Endothelial cell of umbilical vein (primary cell): Measurements from ENCODE around the gene SMURF2.

Source experiments
- CTCF ChIP-seq, 2 donors: IDR thresholded peaks; 1 replicate in 1 of 2; 2 replicates in 1 of 2; pipeline ENCODE4 v1.5.1; 2011; ENCODE audit warnings: low read length in 2 of 2, mild to moderate bottlenecking in 2 of 2, moderate library complexity in 2 of 2, control low read depth in 1 of 2, inconsistent platforms in 1 of 2, low read depth in 1 of 2; ENCODE audit not compliant: insufficient read depth in 1 of 2; ENCODE audit errors: extremely low read depth in 1 of 2
- EZH2 ChIP-seq: IDR thresholded peaks from 2 replicates; pipeline ENCODE4 v1.6.1; 2012; ENCODE audit warnings: borderline replicate concordance, low read depth, mild to moderate bottlenecking, moderate library complexity, low read length, inconsistent platforms; ENCODE audit not compliant: severe bottlenecking
- JUN ChIP-seq: IDR thresholded peaks from 2 replicates; pipeline ENCODE4 v1.6.1; 2011; ENCODE audit warnings: borderline replicate concordance, low read depth; ENCODE audit not compliant: insufficient read length, insufficient read depth
- POLR2A ChIP-seq: IDR thresholded peaks from 2 replicates; pipeline ENCODE4 v1.6.1; 2012; ENCODE audit warnings: low read depth, mild to moderate bottlenecking, control low read depth, low read length
- POLR2AphosphoS5 ChIP-seq: IDR thresholded peaks from 2 replicates; pipeline ENCODE4 v1.6.1; 2012; ENCODE audit warnings: low read depth, mild to moderate bottlenecking, control low read depth, low read length, moderate library complexity; ENCODE audit not compliant: insufficient read depth

- TF ChIP-seq CTCF (IDR thresholded peaks at IDR 0.05; ENCODE audit: extremely low read depth in 1 of 2, insufficient read depth in 1 of 2, low read depth in 1 of 2, low read length in 2 of 2) (no peak), POLR2A (no peak), EZH2 (no peak), POLR2AphosphoS5 (no peak), JUN (no peak)
Measured at GRCh38 chr17:64537488-64537887, 124.6 kb downstream of the SMURF2 start.
